ENCODE measurements around the gene FBXW12. TPM values are rescaled to one million over a fixed set of nuclear protein-coding genes. Genes with fewer than 3 reads are reported as not detected.

FBXW12 gene
- total RNA-seq, 1 experiment from 2014 or later = 2.0 TPM

- no peak for TF ChIP-seq HMGXB4 (CRISPR knock-in tag; IDR thresholded peaks at IDR 0.05)
- no peak for TF ChIP-seq SMAD3 (CRISPR knock-in tag; IDR thresholded peaks at IDR 0.05; ENCODE audit: borderline replicate concordance)
- no peak for TF ChIP-seq ZNF671 (CRISPR knock-in tag; IDR thresholded peaks at IDR 0.05)
- TF ChIP-seq SMAD4 (CRISPR knock-in tag; IDR thresholded peaks at IDR 0.05) = no peak
- TF ChIP-seq PRDM15 (CRISPR knock-in tag; IDR thresholded peaks at IDR 0.05) = no peak
- no peak for TF ChIP-seq CREM (CRISPR knock-in tag; IDR thresholded peaks at IDR 0.05)
- no peak for TF ChIP-seq FOXK1 (CRISPR knock-in tag; IDR thresholded peaks at IDR 0.05)
- TF ChIP-seq ATF6 (CRISPR knock-in tag; IDR thresholded peaks at IDR 0.05) = no peak
Measured at GRCh38 chr3:48412375-48413001, 40.5 kb downstream of the FBXW12 start (continued).

GRCh38 chr3:48413086-48413485 lies 41.1 kb downstream of the FBXW12 start:
- Mint-ChIP-seq H3K4me3 (no peak overlapping the region), H3K36me3 (peaks cover 64% of the 10 kb centered on the region), H3K27me3 (ENCODE audit: low read depth) (no peaks in the 10 kb centered on the region), H3K27ac (no peak overlapping the region), H3K4me1 (no peaks in the 10 kb centered on the region), H3K9me3 (no peaks in the 10 kb centered on the region)
- no peak for ATAC-seq
- POLR2A ChIA-PET = no interaction called here
- DNase-seq (ENCODE audit: low spot score) = no peak
- CTCF ChIA-PET = interaction anchor here (2.9 to 18.3 kb wide), 2 partner anchors 12 to 23 kb away, joined by 15 to 218 read pairs; no protein-coding TSS in a partner anchor
- no peak for TF ChIP-seq FOXP4 (CRISPR knock-in tag; IDR thresholded peaks at IDR 0.05)
- no peak for TF ChIP-seq ZNF416 (CRISPR knock-in tag; IDR thresholded peaks at IDR 0.05)
- no peak for TF ChIP-seq PRDM15 (CRISPR knock-in tag; IDR thresholded peaks at IDR 0.05)
- no peak for TF ChIP-seq GTF2I (CRISPR knock-in tag; conservative IDR thresholded peaks at IDR 0.05)
- no peak for TF ChIP-seq AFF4 (CRISPR knock-in tag; IDR thresholded peaks at IDR 0.05; ENCODE audit: borderline replicate concordance)
- TF ChIP-seq USF1 (CRISPR knock-in tag; IDR thresholded peaks at IDR 0.05) = no peak
- no peak for TF ChIP-seq NFATC4 (CRISPR knock-in tag; IDR thresholded peaks at IDR 0.05)
- no peak for TF ChIP-seq NFE2L1 (CRISPR knock-in tag; IDR thresholded peaks at IDR 0.05)
- no peak for TF ChIP-seq ZBTB21 (CRISPR knock-in tag; IDR thresholded peaks at IDR 0.05; ENCODE audit: borderline replicate concordance)
